T-cell (primary cell): ENCODE measurements around the gene NLRP10. TPM values are rescaled to one million over a fixed set of nuclear protein-coding genes. Genes with fewer than 3 reads are reported as not detected.

Experiments
- ATAC-seq, 4 experiments: fragments of 200-7000 bp in 3 of 4; fragments of 150-1000 bp in 1 of 4; cut with Tn5 transposase; replicated peaks in 1 of 4; 1 replicate in 3 of 4; 2 replicates in 1 of 4; pipeline ENCODE4 v1.10.0; 2021; ENCODE audit warnings: moderate library complexity in 3 of 4, mild to moderate bottlenecking in 2 of 4, moderate number of reproducible peaks in 1 of 4
- CTCF ChIA-PET, 2 donors: fragments of 300-600 bp; sonication (Branson Sonifier 250); formaldehyde crosslinking; loops; one replicate each; lab custom pipeline; 2022; ENCODE audit warnings: antibody characterized with exemption in 2 of 2; lab: Charles Lee
- POLR2A ChIA-PET, 2 donors: fragments of 300-600 bp; sonication (Branson Sonifier 250); formaldehyde crosslinking; loops; one replicate each; lab custom pipeline; 2022; ENCODE audit warnings: antibody characterized with exemption in 2 of 2; lab: Charles Lee
- DNase-seq, 35 experiments: peaks; one replicate each; pipeline versions ENCODE4 v3.0.0 to v3.0.0-alpha.2; 2013 to 2023
- H3K27ac ChIP-seq: one replicate; pipeline ENCODE4 v1.5.1; 2013; ENCODE audit warnings: low read length
- H3K27me3 ChIP-seq, 2 experiments: replicated peaks in 1 of 2; 1 replicate in 1 of 2; 2 replicates in 1 of 2; pipeline versions ENCODE4 v1.6.1 to v1.7.0; 2013; ENCODE audit warnings: low read length in 1 of 2, mixed read lengths in 1 of 2; ENCODE audit not compliant: control insufficient read depth in 2 of 2, insufficient read depth in 2 of 2; ENCODE audit errors: extremely low read depth in 1 of 2
- H3K36me3 ChIP-seq, 2 donors: 1 replicate in 1 of 2; 2 replicates in 1 of 2; pipeline versions ENCODE4 v1.6.1 to v1.7.0; 2013; ENCODE audit warnings: low read length in 1 of 2; ENCODE audit not compliant: control insufficient read depth in 2 of 2, insufficient read depth in 1 of 2; ENCODE audit errors: extremely low read depth in 1 of 2
- H3K4me1 ChIP-seq, 2 experiments: 1 replicate in 1 of 2; 2 replicates in 1 of 2; pipeline versions ENCODE4 v1.6.1 to v1.7.0; 2013; ENCODE audit warnings: low read length in 2 of 2, mixed read lengths in 1 of 2; ENCODE audit not compliant: insufficient read depth in 2 of 2, control insufficient read depth in 1 of 2; ENCODE audit errors: extremely low read depth in 1 of 2
- H3K4me3 ChIP-seq, 2 donors: 1 replicate in 1 of 2; 2 replicates in 1 of 2; pipeline versions ENCODE4 v1.5.1 to v1.7.0; 2013; ENCODE audit warnings: mild to moderate bottlenecking in 2 of 2, low read length in 1 of 2, moderate library complexity in 1 of 2; ENCODE audit not compliant: control insufficient read depth in 1 of 2; ENCODE audit errors: extremely low read depth in 1 of 2
- H3K9me3 ChIP-seq: 2 replicates; pipeline ENCODE4 v1.7.0; 2013
- H3K27ac Mint-ChIP-seq, 2 donors: one replicate each; pipeline ENCODE4 v1.8.0; 2020 to 2021; ENCODE audit warnings: mild to moderate bottlenecking in 2 of 2, mixed read lengths in 2 of 2
- H3K27me3 Mint-ChIP-seq, 2 donors: one replicate each; pipeline ENCODE4 v1.8.0; 2021 to 2022; ENCODE audit warnings: mixed read lengths in 2 of 2
- H3K36me3 Mint-ChIP-seq: one replicate; pipeline ENCODE4 v1.8.0; 2021; ENCODE audit warnings: mixed read lengths
- H3K4me1 Mint-ChIP-seq, 3 donors: one replicate each; pipeline ENCODE4 v1.8.0; 2020 to 2022; ENCODE audit warnings: mixed read lengths in 3 of 3, mild to moderate bottlenecking in 1 of 3
- H3K4me3 Mint-ChIP-seq, 3 donors: one replicate each; pipeline ENCODE4 v1.8.0; 2020 to 2022; ENCODE audit warnings: mild to moderate bottlenecking in 3 of 3, mixed read lengths in 3 of 3, moderate library complexity in 3 of 3
- H3K9me3 Mint-ChIP-seq, 3 donors: one replicate each; pipeline ENCODE4 v1.8.0; 2020 to 2022; ENCODE audit warnings: mixed read lengths in 3 of 3
- WGBS: methylation state at CpG from one replicate; pipeline ENCODE4 v1.1.5; 2013; ENCODE audit warnings: missing lambda C conversion rate; ENCODE audit not compliant: insufficient coverage; 5-methylcytosine and 5-hydroxymethylcytosine counted together
- total RNA-seq, 35 experiments: library from RNA in 6 of 35; stranded (reverse) in 6 of 35; fragments of 120-200 nt in 1 of 35; gene quantifications; one replicate each; pipeline versions ENCODE4 v1.2.1 to v1.2.4 and lab custom pipeline; 2013 to 2026

Gene NLRP10
- total RNA-seq, 5 donors from 2014 or later (not counting 1 experiment from before 2014, with no cell fraction given) = not detected

DNA sequence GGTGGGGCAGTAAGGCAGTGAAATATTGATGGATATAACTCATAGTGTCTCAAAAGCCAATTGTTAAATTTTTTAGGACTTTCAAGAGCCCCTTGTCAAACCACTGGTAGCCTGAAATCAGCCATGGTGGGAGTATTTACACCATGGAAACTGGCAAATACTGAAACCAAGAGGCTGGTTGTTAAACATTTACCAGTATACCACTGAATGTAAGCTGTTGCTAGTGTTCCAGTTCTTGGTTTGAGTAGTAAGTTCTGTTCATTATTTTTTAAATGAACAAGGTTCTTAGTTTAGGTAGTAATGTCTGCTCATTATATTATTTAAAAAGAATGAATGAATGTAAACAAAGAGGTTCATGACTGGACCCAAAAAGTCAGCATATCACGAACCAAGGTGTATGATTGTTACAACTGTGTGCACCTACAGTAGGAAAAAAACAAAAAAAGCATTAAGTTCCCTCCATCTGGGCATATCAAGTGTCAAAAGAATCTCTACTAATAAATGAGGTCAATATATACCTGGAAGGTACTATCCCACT is 17.4 kb upstream of the NLRP10 start:
- Histone ChIP-seq H3K27ac (no peak overlapping the region), H3K9me3 (no peaks in the 10 kb centered on the region), H3K36me3 (no peaks in the 10 kb centered on the region), H3K27me3 (no peaks in the 10 kb centered on the region), H3K4me3 (no peak overlapping the region), H3K4me1 (peaks cover 7% of the 10 kb centered on the region in 2 experiments)
- DNase-seq = no peak
- no peaks in the 10 kb centered on the region for H3K36me3 Mint-ChIP-seq
- H3K27me3 Mint-ChIP-seq = no peaks in the 10 kb centered on the region
- no peak overlapping the region for H3K4me3 Mint-ChIP-seq
- no peaks in the 10 kb centered on the region for H3K9me3 Mint-ChIP-seq
- ATAC-seq = no peak
- H3K4me1 Mint-ChIP-seq = peaks cover 13 to 19% (median 14%) of the 10 kb centered on the region in 3 donors
- CTCF ChIA-PET = no interaction called here
- H3K27ac Mint-ChIP-seq = no peak overlapping the region
- POLR2A ChIA-PET = interaction anchor here in 1 of 2 donors (0.6 kb wide), 1 partner anchor 39 kb away, joined by 7 read pairs; no protein-coding TSS in a partner anchor
- no CpG with 5 or more reads among the region's 1 CpG for WGBS

DNA sequence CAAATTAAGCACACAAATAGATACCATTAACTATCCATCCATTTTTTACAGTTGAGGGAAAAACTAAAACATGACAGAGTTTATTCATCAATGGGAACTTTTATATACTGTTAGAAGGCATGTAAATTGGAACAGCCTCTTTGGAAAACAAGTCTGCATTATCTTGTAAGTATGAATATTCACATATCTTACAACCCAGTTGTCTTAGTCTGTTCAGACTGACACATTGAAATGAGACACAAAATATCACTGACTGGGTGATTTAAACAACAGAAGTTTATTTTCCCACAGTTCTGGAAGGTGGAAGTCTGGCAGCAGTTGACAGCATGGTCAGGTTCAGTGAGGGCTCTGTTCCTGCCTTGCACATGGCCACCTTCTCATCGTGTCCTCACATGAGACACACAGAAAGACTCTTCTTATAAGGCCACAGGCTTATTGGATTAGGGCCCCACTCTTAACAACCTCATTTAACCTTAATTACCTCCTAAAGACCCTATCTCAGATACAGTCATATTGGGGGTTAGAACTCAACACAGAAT is 16.4 kb upstream of the NLRP10 start:
- Mint-ChIP-seq H3K9me3 (no peaks in the 10 kb centered on the region), H3K27me3 (no peaks in the 10 kb centered on the region), H3K4me3 (no peak overlapping the region), H3K27ac (no peak overlapping the region), H3K36me3 (no peaks in the 10 kb centered on the region), H3K4me1 (peaks cover 6 to 11% (median 11%) of the 10 kb centered on the region in 3 donors)
- Histone ChIP-seq H3K4me3 (no peak overlapping the region), H3K27me3 (no peaks in the 10 kb centered on the region), H3K36me3 (no peaks in the 10 kb centered on the region), H3K9me3 (no peaks in the 10 kb centered on the region), H3K4me1 (peaks cover 3 to 6% of the 10 kb centered on the region in 2 experiments), H3K27ac (no peak overlapping the region)
- no peak for ATAC-seq
- ChIA-PET POLR2A (no interaction called here), CTCF (no interaction called here)
- WGBS = 100% methylated on average over 1 of the region's 1 CpG
- no peak for DNase-seq

DNA sequence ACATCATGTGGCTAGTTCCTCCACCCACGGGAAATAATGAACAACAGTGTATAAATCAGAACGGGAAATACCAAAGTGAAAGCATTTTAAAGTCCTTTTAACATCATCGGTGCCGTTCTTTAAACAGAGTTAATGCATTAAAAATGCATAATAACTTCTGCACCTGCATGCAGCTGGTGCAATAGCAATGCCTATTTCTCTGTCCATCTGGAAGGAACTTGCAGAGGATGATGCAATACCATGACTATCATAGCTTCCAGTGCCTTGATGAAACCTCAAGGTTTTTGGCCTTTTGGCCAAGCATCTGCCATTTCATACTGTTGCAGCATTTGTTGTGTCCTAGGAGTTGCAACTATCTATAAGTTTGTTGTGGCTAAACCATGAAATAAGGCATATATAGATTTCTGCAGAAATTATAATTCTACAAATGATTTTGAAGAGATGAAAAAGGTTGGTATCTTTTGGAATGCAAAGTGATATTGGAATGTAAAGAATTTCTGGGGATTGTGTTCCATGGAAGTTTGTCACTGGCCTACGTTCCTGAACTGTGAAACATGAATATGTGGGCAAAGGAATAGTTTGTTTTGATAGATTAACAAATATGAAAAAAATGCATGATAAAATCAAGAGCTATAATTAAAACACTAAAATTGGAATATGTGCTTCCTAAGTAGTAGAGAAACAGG is 12.1 kb upstream of the NLRP10 start:
- CTCF ChIA-PET = interaction anchor here in 1 of 2 donors (2.5 kb wide), 1 partner anchor 9 kb away, joined by 10 read pairs; the partner anchor contains the start of gene EIF3F

DNA sequence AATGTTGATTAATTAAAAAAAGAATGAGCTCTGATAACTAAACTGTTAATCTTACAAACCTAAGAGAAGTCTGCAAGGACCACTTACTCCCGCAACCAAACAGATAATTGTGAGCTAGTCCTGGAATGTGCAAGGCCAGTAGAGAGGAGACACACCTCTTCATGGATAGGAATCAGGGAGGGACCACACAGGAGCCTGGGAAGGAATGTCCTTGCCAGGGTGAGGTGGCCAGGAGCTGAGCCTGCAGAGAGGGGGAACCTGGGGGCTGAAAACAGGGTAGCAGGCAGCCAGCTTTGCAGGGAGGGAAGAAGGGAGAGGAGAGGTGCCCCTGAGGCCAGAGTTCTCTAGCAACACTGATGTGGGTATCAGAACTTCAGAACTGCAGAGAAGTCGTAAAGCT is 9.4 kb upstream of the NLRP10 start:
- Histone ChIP-seq H3K27ac (no peak overlapping the region), H3K9me3 (no peaks in the 10 kb centered on the region), H3K27me3 (peaks cover 0 to 3% of the 10 kb centered on the region in 2 experiments), H3K36me3 (no peaks in the 10 kb centered on the region), H3K4me1 (no peaks in the 10 kb centered on the region), H3K4me3 (no peak overlapping the region)
- Mint-ChIP-seq H3K36me3 (no peaks in the 10 kb centered on the region), H3K9me3 (no peaks in the 10 kb centered on the region), H3K4me3 (no peak overlapping the region), H3K27ac (no peak overlapping the region), H3K27me3 (peaks cover 8 to 11% of the 10 kb centered on the region in 2 donors), H3K4me1 (no peaks in the 10 kb centered on the region)
- CTCF ChIA-PET = interaction anchor here in 1 of 2 donors (1.0 kb wide), 1 partner anchor 12 kb away, joined by 3 read pairs; the partner anchor contains the start of gene EIF3F
- DNase-seq (no peak), ATAC-seq (no peak)
- WGBS = no CpG with 5 or more reads among the region's 2 CpGs
- POLR2A ChIA-PET = no interaction called here

More for the DNA sequence above, 12.1 kb upstream of the NLRP10 start:
- H3K4me3 ChIP-seq = no peak overlapping the region
- H3K9me3 Mint-ChIP-seq = no peaks in the 10 kb centered on the region
- H3K27me3 Mint-ChIP-seq = peaks cover 7 to 8% of the 10 kb centered on the region in 2 donors
- no peak overlapping the region for H3K4me3 Mint-ChIP-seq
- WGBS = 73% methylated on average over 2 of the region's 5 CpGs
- H3K36me3 Mint-ChIP-seq = no peaks in the 10 kb centered on the region
- DNase-seq (no peak), ATAC-seq (no peak)
- H3K27ac Mint-ChIP-seq = no peak overlapping the region
- H3K4me1 ChIP-seq = no peaks in the 10 kb centered on the region
- no peaks in the 10 kb centered on the region for H3K9me3 ChIP-seq
- POLR2A ChIA-PET = interaction anchor here (0.6 to 1.0 kb wide), 2 partner anchors 21 to 53 kb away, joined by 4 read pairs; no protein-coding TSS in a partner anchor
- no peaks in the 10 kb centered on the region for H3K4me1 Mint-ChIP-seq
- no peak overlapping the region for H3K27ac ChIP-seq
- no peaks in the 10 kb centered on the region for H3K36me3 ChIP-seq
- peaks cover 0 to 3% of the 10 kb centered on the region in 2 experiments for H3K27me3 ChIP-seq

DNA sequence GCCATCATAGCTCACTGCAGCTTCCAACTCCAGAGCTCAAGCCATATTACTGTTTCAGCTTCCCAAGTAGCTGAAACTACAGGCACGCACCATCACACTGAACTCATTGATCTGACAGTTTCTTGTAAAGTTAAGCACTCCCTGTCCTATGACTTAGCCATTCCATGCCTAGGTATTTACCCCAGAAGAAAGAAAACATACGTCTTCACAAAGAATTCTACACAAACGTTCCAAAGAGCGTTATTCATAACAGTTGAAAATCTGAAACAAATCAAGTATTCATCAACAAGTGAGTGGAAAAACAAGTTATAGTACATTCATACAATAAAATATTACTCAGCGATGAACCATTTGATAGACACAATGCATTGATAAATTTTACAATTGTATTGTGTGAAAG is 7.8 kb upstream of the NLRP10 start:
- no peak overlapping the region for H3K27ac Mint-ChIP-seq
- no peaks in the 10 kb centered on the region for H3K4me1 Mint-ChIP-seq
- H3K9me3 ChIP-seq = no peaks in the 10 kb centered on the region
- no peak for DNase-seq
- 40% methylated on average over 1 of the region's 5 CpGs for WGBS
- ATAC-seq = no peak
- no peaks in the 10 kb centered on the region for H3K4me1 ChIP-seq
- peaks cover 13 to 18% of the 10 kb centered on the region in 2 donors for H3K27me3 Mint-ChIP-seq
- no peaks in the 10 kb centered on the region for H3K36me3 ChIP-seq
- no peaks in the 10 kb centered on the region for H3K9me3 Mint-ChIP-seq
- no peak overlapping the region for H3K4me3 ChIP-seq
- H3K27me3 ChIP-seq = peaks cover under 1 to 3% of the 10 kb centered on the region in 2 experiments
- no peaks in the 10 kb centered on the region for H3K36me3 Mint-ChIP-seq
- ChIA-PET CTCF (no interaction called here), POLR2A (no interaction called here)
- H3K4me3 Mint-ChIP-seq = no peak overlapping the region
- no peak overlapping the region for H3K27ac ChIP-seq

DNA sequence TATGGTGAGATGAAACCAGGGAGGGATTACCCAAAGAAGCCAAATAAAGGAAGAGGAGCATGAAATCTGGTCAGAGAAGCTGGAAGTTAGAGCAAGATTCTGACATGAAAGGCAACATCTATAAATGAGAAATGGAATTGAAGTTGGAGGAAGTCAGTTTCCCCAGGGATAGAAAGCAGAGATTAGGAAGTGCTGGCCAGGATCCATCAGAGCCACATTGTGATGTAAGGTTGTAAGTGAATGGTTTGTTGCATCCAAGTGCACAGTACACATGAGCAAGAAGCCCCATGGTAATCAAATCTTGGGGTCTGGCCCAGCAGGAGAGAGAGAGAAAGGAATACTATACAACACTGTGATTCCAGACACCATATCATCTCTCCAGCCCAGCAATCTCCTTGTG is 6.6 kb upstream of the NLRP10 start:
- no peak overlapping the region for H3K4me3 ChIP-seq
- ChIA-PET POLR2A (no interaction called here), CTCF (no interaction called here)
- DNase-seq (no peak), ATAC-seq (no peak)
- H3K27ac Mint-ChIP-seq = no peak overlapping the region
- H3K9me3 Mint-ChIP-seq = no peaks in the 10 kb centered on the region
- no peaks in the 10 kb centered on the region for H3K4me1 ChIP-seq
- H3K36me3 ChIP-seq = no peaks in the 10 kb centered on the region
- H3K27me3 ChIP-seq = peaks cover 5 to 7% of the 10 kb centered on the region in 2 experiments
- H3K27ac ChIP-seq = no peak overlapping the region
- no peaks in the 10 kb centered on the region for H3K4me1 Mint-ChIP-seq
- peaks cover 19 to 25% of the 10 kb centered on the region in 2 donors for H3K27me3 Mint-ChIP-seq
- H3K4me3 Mint-ChIP-seq = no peak overlapping the region
- no peaks in the 10 kb centered on the region for H3K9me3 ChIP-seq
- no peaks in the 10 kb centered on the region for H3K36me3 Mint-ChIP-seq
